OCI-LY3 (cell line): Measurements from ENCODE around the gene MYBL2.

Experiments used
- CTCF ChIP-seq: fragments of 200-600, 300-600 bp; sonication (generic); IDR thresholded peaks from 2 replicates; pipeline ENCODE4 v1.5.1; 2014; ENCODE audit warnings: antibody characterized with exemption, low read length, low read depth
- EZH2phosphoT487 ChIP-seq: fragments of 200-600 bp; shearing (Covaris generic); IDR thresholded peaks from 2 replicates; pipeline ENCODE4 v1.6.1; 2018; ENCODE audit warnings: antibody characterized with exemption, mixed run types, low read depth

- no peak for TF ChIP-seq CTCF
- TF ChIP-seq EZH2phosphoT487, result no peak
Measured at GRCh38 chr20:43761386-43762340, 94.7 kb downstream of the MYBL2 start.
